NCI-H526 treated with DMSO at 0.1 percent for 48 hours (cell line): ENCODE data around the gene AHDC1.

ENCODE experiments used
- DNase-seq: peaks from one replicate; lab custom pipeline; 2025; lab: John Stamatoyannopoulos, UW

The AHDC1 gene

DNA sequence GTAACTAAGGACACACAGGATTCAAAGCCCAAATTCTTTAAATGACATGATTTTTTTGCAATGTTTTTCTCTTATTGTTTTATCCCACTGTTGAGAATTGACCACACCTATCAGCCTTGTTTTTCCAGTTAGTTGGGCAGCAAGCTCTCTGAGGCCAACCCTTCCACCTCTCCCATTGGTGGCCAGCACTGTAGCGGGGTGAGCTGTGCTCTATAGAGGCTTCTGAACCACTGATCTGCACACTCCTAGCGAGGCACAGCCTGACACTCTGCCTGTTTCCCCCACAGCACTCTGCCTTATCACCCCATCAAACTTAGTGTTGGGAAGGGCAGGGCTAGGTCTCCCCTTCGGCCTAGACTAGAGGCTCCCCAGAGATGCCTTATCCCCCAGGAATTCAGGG, 19.5 kb downstream of the AHDC1 start:
- no peak for DNase-seq

DNA sequence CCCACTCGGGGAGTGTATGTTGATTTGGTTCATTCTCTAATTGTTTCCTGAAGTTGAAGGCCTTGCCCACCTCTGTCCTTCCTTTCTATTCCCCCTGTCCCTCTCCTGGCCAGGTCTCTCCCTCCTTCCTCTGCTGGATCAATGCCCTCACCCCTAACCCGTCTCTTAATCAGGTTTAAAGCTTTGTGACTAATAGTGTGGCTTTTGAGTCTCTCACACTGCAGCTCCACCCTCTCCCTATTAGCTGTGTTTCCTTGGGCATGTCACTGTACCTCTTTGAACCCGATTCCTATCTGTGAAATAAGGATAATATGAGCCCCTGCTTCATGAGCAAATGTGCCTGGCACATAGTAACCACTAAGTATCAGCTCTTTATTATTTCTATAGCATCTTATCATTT, 20.5 kb downstream of the AHDC1 start:
- no peak for DNase-seq

DNA sequence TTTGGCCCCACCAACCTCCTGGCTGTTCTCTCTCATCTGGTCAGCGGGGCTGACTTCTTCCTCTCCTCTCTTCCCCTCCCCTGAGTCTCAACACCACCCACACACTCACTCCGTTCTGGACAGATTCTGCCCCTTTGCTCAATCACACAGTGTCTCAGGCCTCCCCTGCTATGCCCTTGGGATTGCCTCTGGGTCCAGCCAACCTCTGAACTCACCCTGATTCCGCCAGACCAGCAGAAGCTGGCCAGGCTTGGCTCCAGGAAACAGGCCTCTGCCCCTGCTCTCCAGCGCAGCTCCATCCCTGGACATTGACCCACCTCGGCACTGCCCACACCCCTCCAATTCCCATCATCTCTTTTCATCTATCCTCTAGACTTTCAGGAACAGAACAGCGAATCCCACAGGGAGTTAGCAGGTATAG, 22.1 kb downstream of the AHDC1 start:
- DNase-seq = no peak

DNA sequence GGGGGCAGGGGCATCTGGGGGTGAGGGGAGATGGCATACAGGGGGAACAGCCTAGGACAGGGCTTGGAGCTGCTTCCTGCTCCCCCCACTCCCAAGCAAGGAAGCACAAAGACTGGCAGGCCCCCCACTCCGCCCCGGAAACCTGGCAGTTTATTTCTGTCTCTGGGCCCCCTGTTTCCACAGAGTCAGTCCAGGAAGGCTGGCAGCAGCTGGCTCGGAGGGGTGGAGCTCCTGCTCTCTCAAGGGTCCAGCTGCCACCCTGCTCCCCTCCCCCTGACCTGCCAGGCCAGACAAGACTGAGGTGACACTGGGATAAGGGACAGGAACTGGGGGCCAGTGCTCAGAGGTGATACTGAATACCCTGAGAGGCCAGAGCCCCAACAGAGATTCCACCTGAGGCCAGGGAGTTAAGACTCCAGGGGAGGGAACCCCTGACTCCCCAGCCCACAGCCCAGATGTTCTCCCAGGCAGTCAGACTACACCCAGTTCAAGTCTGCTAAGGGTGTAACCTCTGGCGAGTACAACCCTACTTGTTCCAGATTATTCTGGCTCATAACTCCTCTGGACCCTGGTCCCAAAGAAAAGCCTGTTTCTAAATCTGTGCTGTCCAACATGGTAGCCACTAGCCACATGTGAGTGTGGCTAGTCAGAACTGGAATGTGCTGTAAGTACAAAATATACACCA, 26.3 kb downstream of the AHDC1 start:
- DNase-seq = no peak

DNA sequence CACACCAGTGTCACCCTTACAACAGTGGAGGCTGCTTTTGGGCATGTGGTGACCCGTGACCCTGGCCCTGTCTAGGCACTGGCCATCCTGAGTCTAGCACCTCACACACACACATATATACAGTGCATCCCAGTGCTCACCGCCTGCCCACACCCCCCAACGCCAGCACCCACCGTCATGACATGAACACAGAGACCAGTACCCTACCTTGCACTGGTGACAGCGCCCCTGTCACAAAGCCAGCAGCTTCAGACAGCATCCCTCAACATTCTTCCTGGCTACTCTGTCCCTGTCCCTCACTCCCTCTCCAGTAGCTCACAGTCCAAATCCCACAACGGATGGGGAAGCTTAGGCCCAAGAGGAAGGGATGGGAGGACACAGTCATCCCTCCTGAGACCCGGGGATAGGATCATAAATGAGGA, 27.1 kb downstream of the AHDC1 start:
- DNase-seq = no peak

DNA sequence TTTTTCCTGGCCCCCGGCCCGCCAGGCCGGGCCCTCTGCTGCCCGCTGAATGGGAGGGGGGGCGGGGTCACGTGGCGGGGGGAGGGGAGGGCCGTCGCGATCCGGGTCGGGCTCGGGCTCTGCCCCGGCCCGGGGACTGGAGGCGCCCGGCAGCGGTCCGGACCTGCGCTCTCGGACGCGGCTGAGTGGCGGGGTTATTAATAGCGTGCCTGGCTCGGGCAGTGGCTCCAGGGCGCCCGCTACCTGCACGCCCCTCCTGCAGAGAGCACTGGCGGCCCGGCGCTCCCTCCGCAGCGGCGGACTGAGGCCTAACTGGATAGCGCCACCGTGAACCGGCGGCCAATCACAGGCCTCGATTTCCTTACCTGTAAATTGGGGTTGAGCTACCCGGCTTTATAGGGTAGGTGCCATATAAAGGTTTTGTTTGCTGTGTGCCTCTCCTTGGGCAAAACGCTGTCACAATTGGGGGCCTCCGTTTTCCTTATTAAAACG, 28.1 kb downstream of the AHDC1 start:
- DNase-seq = peak; percentile 42

DNA sequence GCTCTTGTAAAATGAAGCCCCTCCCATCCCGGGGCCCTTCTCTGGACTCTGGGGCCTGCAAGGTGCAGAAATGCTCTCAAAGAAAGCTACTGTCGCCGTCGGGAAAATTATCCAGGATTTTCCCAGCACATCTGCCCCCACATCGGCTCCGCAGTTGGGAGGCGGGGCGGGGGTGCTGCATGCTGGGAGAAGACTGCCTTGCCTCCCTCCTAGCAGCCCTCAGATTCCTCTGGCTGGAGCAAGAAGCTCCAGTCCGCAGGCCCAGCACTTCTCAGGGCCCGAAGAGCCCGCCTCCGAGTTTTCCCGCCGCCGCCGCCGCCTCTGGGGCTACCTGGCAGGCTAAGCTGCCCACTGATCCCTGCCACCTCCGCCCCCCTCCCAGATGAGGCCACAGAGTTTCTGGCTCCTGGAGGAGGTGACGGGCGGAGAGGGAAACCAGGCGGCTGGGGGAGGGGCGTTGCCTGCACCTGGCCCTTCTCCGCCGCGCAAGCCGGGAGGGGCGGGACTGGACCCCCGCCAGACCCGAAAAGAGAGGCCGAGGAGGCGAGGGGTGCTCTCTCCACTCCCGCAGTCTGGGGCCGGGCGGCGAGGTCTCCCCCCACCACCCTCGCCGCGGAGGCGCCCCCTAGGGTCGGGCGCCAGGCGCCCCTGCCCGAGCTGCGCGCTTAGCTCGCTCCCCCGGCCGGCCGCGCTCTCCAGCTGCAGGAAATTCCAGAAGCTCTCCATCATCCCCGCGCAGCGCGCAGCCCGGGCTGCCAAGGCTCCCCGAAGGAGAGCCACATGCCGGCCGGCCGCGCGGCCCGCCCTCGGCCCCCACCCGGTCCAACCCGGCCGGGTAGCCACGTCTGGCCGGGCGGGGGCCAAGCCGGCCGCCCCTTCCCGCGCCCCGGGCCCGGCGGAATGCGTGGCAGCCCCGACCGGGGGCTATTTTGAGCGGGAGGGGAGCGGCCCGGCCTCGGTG, 28.8 kb downstream of the AHDC1 start:
- DNase-seq = peak; percentile 49

DNA sequence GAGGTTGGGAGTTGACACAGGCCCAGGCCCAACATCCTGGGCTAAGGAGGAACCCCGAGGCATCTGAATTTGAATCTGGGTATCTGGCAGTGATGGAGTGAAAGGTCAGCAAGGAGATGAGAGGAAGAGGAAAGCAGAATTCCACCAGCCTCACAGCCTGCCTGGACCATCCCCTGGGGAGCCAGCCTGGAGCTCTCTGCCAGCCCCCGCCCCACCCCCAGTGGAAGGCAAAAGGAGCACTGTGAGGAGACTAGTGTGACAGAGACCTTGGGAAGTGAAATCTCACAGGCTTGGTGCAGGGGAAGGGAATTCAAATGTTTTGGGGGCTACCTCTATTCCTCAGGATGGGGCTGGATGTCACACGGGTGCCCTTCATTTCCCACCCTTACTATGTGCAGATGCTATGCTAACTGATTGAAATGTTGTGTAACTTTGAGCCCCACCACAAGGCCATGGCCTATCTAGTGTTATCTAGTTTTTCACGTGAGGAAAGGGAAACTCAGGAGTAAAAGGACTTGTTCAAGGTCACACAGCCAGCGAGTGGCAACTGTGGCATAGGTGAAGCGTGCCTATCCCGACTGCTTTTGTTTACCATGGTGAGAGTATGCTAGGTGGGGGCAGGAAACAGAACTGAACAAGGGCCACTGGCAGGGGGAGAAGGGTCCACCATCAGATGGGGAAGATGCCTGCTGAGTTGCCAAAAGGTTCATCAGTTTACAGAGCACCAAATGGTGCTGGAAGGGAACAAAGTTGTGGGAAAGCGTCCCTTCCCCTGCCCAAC, 29.8 kb downstream of the AHDC1 start:
- DNase-seq = no peak

DNA sequence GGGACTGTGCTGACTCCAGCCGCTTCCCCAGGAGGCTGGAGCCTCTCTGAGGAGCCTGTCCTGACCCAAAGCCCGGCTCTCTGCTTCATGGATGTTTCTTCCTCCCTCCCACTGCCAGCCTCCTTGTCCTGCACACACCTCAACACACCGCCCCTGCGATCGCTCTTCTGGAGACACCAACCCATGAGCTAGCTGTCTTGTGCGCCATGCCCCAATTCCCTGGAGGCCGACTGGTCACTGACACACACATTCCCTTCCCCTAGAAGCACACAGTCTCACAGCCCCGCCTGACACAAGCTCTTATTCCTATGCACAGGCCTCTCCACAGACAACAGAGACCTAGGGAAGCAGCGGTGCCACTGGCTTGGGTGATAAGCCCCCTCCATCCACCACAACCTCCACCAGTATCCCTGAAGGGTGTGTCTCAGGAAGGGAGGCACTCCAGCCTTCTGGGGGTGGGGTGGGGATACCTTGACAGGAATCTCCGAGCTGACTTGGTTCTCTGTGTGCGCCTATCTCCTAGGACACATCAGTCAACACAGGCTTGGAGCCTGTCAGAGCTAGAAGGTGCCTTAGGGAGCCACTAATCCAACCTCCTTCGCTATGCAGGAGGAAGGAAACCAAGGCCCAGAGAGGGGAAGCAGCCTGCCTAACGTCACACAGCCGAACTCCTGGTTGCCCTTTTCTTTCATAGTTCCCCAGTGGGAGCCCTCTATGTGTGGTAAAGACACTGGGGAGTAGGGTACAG, 31.1 kb downstream of the AHDC1 start:
- no peak for DNase-seq

DNA sequence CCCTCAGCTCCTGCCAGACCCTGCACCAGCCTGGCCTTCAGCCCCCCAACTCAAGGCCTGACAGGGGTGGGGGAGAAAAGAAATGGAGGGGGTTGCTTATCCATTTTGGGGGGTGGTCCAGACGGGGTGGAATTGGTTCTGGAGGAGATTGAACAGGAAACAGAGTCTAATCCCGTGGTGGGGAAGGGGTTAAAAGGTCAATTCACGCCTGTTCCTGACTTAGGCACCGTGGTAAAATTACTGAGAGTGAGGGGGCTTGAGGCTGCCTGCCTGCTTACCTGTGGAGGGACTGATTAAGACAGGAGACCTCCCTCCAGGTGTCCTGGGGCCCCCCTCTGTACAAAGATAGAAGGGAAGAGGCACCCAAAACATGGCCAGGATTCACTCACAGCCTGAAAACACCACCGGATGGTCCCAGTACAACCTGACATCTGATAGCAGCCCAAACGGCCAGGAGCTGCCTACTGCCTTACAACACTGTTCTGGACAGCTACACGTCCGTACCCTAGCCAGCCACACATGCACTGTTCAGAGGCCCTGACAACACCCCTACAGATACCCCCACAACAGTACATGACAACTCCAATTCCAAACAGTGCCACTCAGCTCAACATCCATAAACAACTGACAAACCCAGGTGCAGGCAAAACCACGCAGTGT, 31.8 kb downstream of the AHDC1 start:
- DNase-seq = no peak

DNA sequence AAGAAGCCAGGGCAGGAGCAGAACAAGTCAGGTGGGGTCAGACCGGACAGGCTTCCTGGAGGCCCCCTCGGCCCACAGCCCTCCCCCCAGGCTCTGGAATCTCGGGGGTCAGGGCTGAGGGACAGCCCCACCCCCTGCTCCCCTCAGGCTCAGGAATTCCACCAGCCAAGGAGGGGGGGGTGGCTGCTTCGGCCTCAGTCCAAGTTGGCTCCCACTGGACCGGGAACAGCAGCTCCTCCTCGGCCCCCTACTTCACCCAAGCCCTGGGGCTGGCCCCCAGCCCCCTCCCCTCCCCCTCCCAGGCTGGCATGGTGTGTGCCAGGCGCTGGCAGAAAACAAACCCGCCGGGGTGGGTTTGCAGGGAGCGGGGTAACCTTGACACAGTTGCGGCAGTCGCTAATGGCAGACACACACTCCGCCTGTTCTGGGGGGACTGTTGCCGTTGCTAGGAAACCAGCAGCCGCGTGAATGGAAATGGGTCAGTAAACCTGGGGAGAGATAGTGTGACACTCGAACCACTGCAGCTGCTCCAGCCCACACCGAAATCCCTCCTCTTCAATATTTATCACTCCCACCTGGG, 32.4 kb downstream of the AHDC1 start:
- no peak for DNase-seq

DNA sequence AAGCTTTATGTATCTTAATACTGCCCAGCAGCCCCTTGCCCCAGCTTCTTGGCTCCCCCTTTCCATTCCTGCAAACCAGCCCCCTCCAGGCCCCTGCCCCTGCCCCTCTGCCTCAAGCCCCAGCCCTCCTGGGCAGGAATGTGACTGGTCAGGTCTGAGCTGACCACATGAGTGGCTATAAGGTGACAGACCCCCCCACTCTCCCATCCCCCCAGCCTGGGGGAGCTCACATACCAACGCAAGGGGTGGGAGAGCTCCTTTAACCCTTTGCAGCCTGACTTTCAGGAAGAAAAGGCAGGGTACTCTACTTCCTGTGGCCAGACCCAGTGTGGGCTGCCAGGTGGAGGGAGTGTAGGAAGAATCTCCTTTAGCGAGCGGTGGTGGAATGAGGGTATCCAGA, 33.2 kb downstream of the AHDC1 start:
- DNase-seq = no peak

DNA sequence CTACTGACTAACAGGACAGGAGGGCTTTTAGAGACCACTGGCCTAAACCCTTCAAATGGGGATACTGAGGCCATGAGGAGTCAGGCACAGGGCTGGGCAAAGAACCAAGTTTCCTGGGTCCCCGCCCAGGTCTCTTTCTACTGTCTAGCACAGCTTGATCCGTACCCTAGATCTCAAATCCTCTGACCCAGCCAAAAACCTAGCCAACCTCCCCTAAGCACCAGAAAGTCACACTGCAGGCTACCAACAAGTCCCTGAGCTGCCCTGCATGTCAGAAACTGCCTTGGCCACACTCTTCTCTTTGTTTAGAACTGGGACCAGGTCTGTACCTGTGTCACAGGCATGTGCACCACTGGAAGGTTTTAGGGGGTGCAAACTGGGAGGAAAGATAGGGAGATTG, 33.6 kb downstream of the AHDC1 start:
- no peak for DNase-seq

DNA sequence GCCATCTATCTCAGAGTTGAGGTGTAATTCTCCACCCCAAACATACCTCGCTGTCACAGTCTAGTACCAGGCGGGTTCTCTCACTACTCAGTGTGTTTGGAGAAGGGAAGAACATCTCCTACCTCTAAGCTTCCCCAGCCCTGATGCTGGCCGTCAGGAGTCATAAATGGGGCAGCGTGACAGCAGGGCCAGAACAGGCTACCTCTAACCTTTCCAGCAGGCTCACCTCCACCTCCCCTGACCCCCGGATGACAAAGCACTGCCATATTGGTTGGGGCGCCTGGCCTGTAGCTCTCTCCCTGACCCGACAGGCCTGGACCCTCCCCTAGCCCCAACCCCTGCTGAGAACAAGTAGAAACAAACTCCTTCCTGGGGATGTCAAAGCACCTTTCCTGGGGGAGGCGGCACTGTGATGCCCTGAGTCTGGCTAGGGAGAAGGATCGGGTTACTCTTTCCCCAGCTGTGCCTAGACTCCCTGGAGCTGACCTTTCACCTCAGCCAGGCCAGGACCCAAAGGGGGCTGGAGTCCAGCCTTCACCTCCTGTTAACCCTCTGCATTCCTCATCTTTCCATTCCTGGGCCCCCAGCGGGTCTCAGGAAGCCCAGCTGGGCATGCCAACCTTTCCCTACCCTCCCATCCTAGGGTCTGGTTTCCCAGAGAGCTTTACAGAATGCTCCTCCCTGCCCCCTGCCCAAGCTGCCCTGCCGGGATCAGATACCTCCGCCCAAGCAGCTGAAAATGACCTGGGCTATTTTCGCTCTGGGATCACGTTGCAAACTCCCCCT, 34.2 kb downstream of the AHDC1 start:
- DNase-seq = no peak

DNA sequence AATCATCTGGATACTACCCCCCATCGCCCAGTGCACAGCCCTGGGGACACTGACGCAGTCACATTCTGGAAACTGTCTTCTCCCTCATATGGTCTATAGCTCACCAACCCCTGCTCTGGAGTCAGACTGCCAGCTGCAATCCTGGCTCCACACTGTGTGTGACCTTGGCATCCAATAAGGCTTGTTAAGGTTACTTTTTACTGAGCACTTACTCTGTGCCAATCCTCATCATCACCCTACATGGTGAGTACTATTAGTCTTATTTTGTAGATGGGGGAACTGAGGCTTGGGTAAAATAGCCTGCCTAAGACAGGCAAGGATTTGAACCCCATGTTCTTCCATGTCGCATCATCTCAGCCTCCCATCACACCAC, 34.9 kb downstream of the AHDC1 start:
- no peak for DNase-seq

DNA sequence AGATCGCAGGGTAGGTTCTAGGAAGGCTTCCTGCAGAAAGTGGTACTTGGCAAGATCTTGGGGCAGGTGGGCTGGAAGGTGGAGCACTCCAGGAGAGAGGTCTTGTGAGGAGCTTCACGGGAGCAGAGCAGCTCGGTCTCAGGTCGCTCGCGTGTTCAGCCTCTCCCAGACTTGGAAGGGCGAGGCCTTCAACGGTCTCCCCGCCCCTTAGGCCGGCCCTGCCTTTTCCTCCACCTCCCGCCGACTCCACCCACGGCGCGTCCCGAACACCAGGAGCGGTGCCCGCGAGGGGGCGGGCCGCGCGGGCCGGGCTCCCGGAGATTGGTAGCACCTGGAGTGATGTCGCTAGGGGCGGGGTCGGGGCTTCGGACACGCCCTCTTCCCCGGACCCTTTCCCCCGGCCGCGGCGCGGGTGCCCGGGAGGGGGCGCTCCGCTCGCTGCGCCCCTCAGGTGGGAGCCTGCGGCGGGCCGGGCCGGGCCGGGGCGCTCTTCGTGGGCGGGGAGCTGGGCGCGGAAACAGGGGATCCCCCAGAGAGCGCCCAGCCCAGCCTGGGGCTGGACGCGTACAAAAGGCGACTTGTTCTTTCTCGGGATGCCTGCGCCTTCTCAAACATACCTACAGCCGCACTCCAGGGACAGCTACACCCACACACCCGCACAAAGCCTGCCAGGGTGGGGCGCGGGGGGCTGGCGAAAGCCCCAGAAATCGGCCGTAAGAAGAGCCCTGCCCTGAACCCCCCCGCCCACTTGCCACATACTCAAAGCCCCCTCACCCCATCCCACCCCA, 35.5 kb downstream of the AHDC1 start:
- DNase-seq = peak; percentile 91

DNA sequence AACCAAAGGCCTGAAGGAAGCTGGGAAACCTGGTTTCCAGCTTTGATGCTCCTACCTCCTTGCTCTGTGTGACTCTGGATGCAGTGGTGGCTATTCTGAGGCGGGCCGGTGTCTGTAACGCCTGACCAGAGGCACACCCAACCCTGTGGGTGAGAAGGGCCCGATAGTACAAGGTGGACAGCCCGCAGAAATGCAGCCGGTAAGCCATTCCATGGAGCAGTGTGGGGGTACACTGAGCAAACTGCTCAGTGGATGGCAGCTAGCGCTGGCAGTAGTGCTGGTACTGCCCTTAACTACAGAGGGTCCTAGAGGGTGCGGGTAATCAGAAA, 36.0 kb downstream of the AHDC1 start:
- no peak for DNase-seq

DNA sequence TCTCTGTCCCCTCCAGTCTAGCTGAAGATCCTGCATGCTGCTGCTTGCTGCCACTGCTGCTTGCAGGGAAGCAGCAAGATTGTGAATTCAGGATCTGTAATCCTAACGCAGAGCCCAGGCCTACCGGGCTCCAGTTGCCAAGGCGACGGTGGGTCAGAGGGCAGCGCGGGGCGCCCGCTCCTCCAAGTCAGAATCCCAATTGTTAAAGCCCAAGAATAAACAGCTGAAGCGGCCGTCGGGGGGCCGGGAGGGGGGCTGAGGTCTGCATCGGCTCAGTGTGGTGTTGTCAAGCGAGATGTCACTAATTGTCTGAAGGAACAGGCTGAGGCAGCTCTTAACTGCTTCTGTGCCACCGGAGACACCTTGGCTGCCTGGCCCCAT, 36.8 kb downstream of the AHDC1 start:
- no peak for DNase-seq

DNA sequence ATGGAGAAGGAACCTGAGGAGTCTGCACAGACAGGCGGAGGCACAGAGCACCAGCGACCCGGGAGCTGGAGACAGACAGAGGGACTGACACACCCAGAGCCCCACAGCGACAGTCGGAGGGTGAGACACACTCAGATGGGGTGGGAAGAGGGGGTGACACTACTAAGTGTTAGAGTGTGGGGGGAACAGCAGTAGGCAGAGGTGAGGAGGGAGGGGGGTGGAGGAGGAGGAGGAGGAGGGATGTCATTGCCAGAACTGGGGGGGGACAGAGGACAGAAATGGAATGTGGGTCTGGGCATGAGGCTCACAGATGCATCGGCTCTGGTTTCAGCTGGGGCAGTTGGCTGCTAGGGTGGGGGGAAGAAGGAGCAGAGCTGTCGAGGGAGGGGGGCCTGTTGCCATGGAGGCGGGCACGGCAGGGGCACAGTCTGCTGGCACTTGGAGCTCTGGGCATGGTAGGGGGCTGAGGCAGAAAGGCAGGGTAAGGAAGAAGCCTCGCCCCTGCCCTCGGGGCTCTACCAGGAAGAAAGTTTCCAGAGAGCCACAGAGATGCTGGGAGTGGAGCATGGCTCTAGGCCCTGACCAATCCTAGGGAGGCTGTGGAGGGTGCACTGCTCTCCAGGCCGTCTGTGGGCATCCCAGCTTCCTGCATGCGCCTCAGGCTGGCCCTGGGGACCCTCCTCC, 37.3 kb downstream of the AHDC1 start:
- no peak for DNase-seq
